Measurements from ENCODE around the gene PDE6G.

PDE6G gene

GRCh38 chr17:81656118-81656743, at the start of gene PDE6G:
PDE6G (minus strand) TSS chr17:81656542; CDS start chr17:81653305, 3,237 bp downstream.
- no peak for DNase-seq

GRCh38 chr17:81705518-81706231, 49.3 kb upstream of the PDE6G start:
- DNase-seq = no peak

GRCh38 chr17:81703747-81704654, 47.7 kb upstream of the PDE6G start:
- DNase-seq = no peak

- DNase-seq = peak; percentile 92
These were observed 46.8 kb upstream of the PDE6G start, which contains the start of gene MRPL12 for GRCh38 chr17:81702934-81703746. MRPL12 (plus strand) TSS chr17:81703367; CDS start chr17:81703502, 135 bp downstream.

- DNase-seq = no peak
These were observed 45.1 kb upstream of the PDE6G start for GRCh38 chr17:81701288-81702071.

GRCh38 chr17:81700353-81701287, 44.3 kb upstream of the PDE6G start:
- DNase-seq = no peak

GRCh38 chr17:81697261-81698044, 41.1 kb upstream of the PDE6G start:
- DNase-seq = no peak

GRCh38 chr17:81696218-81696941, 40.0 kb upstream of the PDE6G start:
- no peak for DNase-seq

GRCh38 chr17:81695801-81696200, 39.5 kb upstream of the PDE6G start:
- DNase-seq = no peak

GRCh38 chr17:81695211-81695610, 38.9 kb upstream of the PDE6G start:
- DNase-seq = no peak

- DNase-seq = no peak
These were observed 38.5 kb upstream of the PDE6G start for GRCh38 chr17:81694810-81695209.

- no peak for DNase-seq
These were observed 37.3 kb upstream of the PDE6G start for GRCh38 chr17:81693509-81694210.

GRCh38 chr17:81691608-81692007, 35.3 kb upstream of the PDE6G start:
- DNase-seq = no peak

- no peak for DNase-seq
These were observed 34.9 kb upstream of the PDE6G start for GRCh38 chr17:81691196-81691595.

GRCh38 chr17:81690549-81690948, 34.2 kb upstream of the PDE6G start:
- no peak for DNase-seq

GRCh38 chr17:81690066-81690465, 33.7 kb upstream of the PDE6G start:
- DNase-seq = no peak

- no peak for DNase-seq
These were observed 32.3 kb upstream of the PDE6G start for GRCh38 chr17:81688616-81689015.
